ENCODE data around the gene RIT1.

Gene RIT1

GRCh38 chr1:155873860-155874259, 37.3 kb downstream of the RIT1 start:
- H3K4me3 ChIP-seq (replicated peaks; ENCODE audit: low read depth, low read length) = no peak overlapping the region
- peak; percentile 38 for DNase-seq (ENCODE audit: extremely low read depth, low read depth)
- TF ChIP-seq CTCF (IDR thresholded peaks at IDR 0.05; ENCODE audit: low read depth, low read length, missing control alignments) = no peak

- no peak for DNase-seq (ENCODE audit: extremely low read depth, low read depth)
- H3K4me3 ChIP-seq (replicated peaks; ENCODE audit: low read depth, low read length) = no peak overlapping the region
- TF ChIP-seq CTCF (IDR thresholded peaks at IDR 0.05; ENCODE audit: low read depth, low read length, missing control alignments) = no peak
These were observed 38.6 kb downstream of the RIT1 start for GRCh38 chr1:155872527-155872926.

- no peak for DNase-seq (ENCODE audit: extremely low read depth, low read depth)
- H3K4me3 ChIP-seq (replicated peaks; ENCODE audit: low read depth, low read length) = no peak overlapping the region
- TF ChIP-seq CTCF (IDR thresholded peaks at IDR 0.05; ENCODE audit: low read depth, low read length, missing control alignments) = no peak
These were observed 39.8 kb downstream of the RIT1 start for GRCh38 chr1:155871390-155871789.

- TF ChIP-seq CTCF (IDR thresholded peaks at IDR 0.05; ENCODE audit: low read depth, low read length, missing control alignments) = no peak
- no peak overlapping the region for H3K4me3 ChIP-seq (replicated peaks; ENCODE audit: low read depth, low read length)
These were observed 43.4 kb downstream of the RIT1 start for GRCh38 chr1:155867766-155868165.

GRCh38 chr1:155864393-155864792, 46.8 kb downstream of the RIT1 start:
- TF ChIP-seq CTCF (IDR thresholded peaks at IDR 0.05; ENCODE audit: low read depth, low read length, missing control alignments) = no peak
- no peak overlapping the region for H3K4me3 ChIP-seq (replicated peaks; ENCODE audit: low read depth, low read length)
- no peak for DNase-seq (ENCODE audit: extremely low read depth, low read depth)

More at GRCh38 chr1:155867766-155868165, 43.4 kb downstream of the RIT1 start:
- DNase-seq (ENCODE audit: extremely low read depth, low read depth) = no peak

- no peak for DNase-seq (ENCODE audit: extremely low read depth, low read depth)
- TF ChIP-seq CTCF (IDR thresholded peaks at IDR 0.05; ENCODE audit: low read depth, low read length, missing control alignments) = no peak
- H3K4me3 ChIP-seq (replicated peaks; ENCODE audit: low read depth, low read length) = no peak overlapping the region
These were observed 49.3 kb downstream of the RIT1 start for GRCh38 chr1:155861896-155862295.

GRCh38 chr1:155860970-155861510, 50.1 kb downstream of the RIT1 start:
- no peak for TF ChIP-seq CTCF (IDR thresholded peaks at IDR 0.05; ENCODE audit: low read depth, low read length, missing control alignments)
- no peak for DNase-seq (ENCODE audit: extremely low read depth, low read depth)
- H3K4me3 ChIP-seq (replicated peaks; ENCODE audit: low read depth, low read length) = peak overlapping the region; percentile 44

All from HFF-Myc (cell line).